GM23338 (cell line): ENCODE measurements around the gene AGO1. TPM values are rescaled to one million over a fixed set of nuclear protein-coding genes. Genes with fewer than 3 reads are reported as not detected.

Source experiments
- ATAC-seq: fragments of 200-7000 bp; cut with Tn5 transposase; 3 replicates; pipeline ENCODE4 v1.9.1; 2020
- DNase-seq: peaks from one replicate; pipeline ENCODE4 v3.0.0-alpha.2; 2015; ENCODE audit warnings: low spot score
- H2AFZ ChIP-seq: fragments of 200-600 bp; sonication (generic); 2 replicates; pipeline ENCODE4 v1.8.0; 2016; ENCODE audit warnings: antibody characterized with exemption, mild to moderate bottlenecking, moderate library complexity
- H3F3A ChIP-seq: fragments of 200-600 bp; sonication (generic); replicated peaks from 2 replicates; pipeline ENCODE4 v1.8.0; 2017; ENCODE audit warnings: antibody characterized with exemption, mixed run types, low read depth
- H3K27ac ChIP-seq: fragments of 200-600 bp; sonication (generic); 2 replicates; pipeline ENCODE4 v1.6.1; 2016; ENCODE audit warnings: low read depth
- H3K27me3 ChIP-seq: fragments of 200-600 bp; sonication (generic); 2 replicates; pipeline ENCODE4 v1.8.0; 2016; ENCODE audit warnings: mild to moderate bottlenecking, mixed run types, moderate library complexity; ENCODE audit not compliant: insufficient read depth
- H3K36me3 ChIP-seq: fragments of 200-600 bp; sonication (generic); 2 replicates; pipeline ENCODE4 v1.8.0; 2016; ENCODE audit warnings: mild to moderate bottlenecking; ENCODE audit not compliant: insufficient read depth
- H3K4me1 ChIP-seq: fragments of 200-600 bp; sonication (generic); 2 replicates; pipeline ENCODE4 v1.8.0; 2016; ENCODE audit warnings: mild to moderate bottlenecking, moderate library complexity; ENCODE audit not compliant: insufficient read depth
- H3K4me2 ChIP-seq: fragments of 200-600 bp; sonication (generic); 2 replicates; pipeline ENCODE4 v1.7.1; 2017; ENCODE audit warnings: mixed run types
- H3K4me3 ChIP-seq: fragments of 200-600 bp; sonication (generic); 2 replicates; pipeline ENCODE4 v1.6.1; 2016; ENCODE audit warnings: mixed run types
- H3K79me2 ChIP-seq: fragments of 200-600 bp; sonication (generic); replicated peaks from 2 replicates; pipeline ENCODE4 v1.8.0; 2017; ENCODE audit warnings: mild to moderate bottlenecking; ENCODE audit not compliant: insufficient read depth
- H3K9me2 ChIP-seq: fragments of 200-600 bp; sonication (generic); 2 replicates; pipeline ENCODE4 v1.8.0; 2017; ENCODE audit not compliant: insufficient read depth
- H4K20me1 ChIP-seq: fragments of 200-600 bp; sonication (generic); replicated peaks from 2 replicates; pipeline ENCODE4 v1.8.0; 2017; ENCODE audit warnings: mild to moderate bottlenecking; ENCODE audit not compliant: insufficient read depth
- H3K27ac Mint-ChIP-seq: 2 replicates; pipeline ENCODE4 v1.8.0; 2020; ENCODE audit warnings: inconsistent platforms, mild to moderate bottlenecking, moderate library complexity, mixed read lengths
- H3K27me3 Mint-ChIP-seq: 3 replicates; pipeline ENCODE4 v1.8.0; 2022; ENCODE audit warnings: low read depth, mild to moderate bottlenecking, moderate library complexity, mixed read lengths, inconsistent platforms; ENCODE audit not compliant: insufficient read depth, poor library complexity
- H3K36me3 Mint-ChIP-seq: 3 replicates; pipeline ENCODE4 v1.8.0; 2021; ENCODE audit warnings: low read depth, mild to moderate bottlenecking, inconsistent platforms, moderate library complexity, mixed read lengths
- H3K4me1 Mint-ChIP-seq: 3 replicates; pipeline ENCODE4 v1.8.0; 2020; ENCODE audit warnings: mild to moderate bottlenecking, inconsistent platforms, mixed read lengths
- H3K4me3 Mint-ChIP-seq: 3 replicates; pipeline ENCODE4 v1.8.0; 2021; ENCODE audit warnings: moderate library complexity, mild to moderate bottlenecking, inconsistent platforms, mixed read lengths
- H3K9me3 Mint-ChIP-seq: 3 replicates; pipeline ENCODE4 v1.8.0; 2020; ENCODE audit warnings: moderate library complexity, mild to moderate bottlenecking, inconsistent platforms, mixed read lengths
- CTCF ChIP-seq, 2 experiments: fragments of 200-600 bp in 1 of 2; sonication (generic) in 1 of 2; conservative IDR thresholded peaks; 2 replicates each; pipeline versions ENCODE4 v1.5.1 to v1.6.1; 2016 to 2017; ENCODE audit warnings: antibody characterized with exemption in 2 of 2, low read depth in 2 of 2, mild to moderate bottlenecking in 2 of 2, moderate library complexity in 1 of 2
- EZH2 ChIP-seq: fragments of 200-600 bp; sonication (generic); IDR thresholded peaks from one replicate; pipeline ENCODE4 v1.8.0; 2017; ENCODE audit warnings: antibody characterized with exemption, mild to moderate bottlenecking, low read depth; ENCODE audit not compliant: unreplicated experiment
- EZH2phosphoT487 ChIP-seq: fragments of 200-600 bp; sonication (generic); IDR thresholded peaks from one replicate; pipeline ENCODE4 v1.8.1; 2018; ENCODE audit warnings: antibody characterized with exemption; ENCODE audit not compliant: unreplicated experiment
- NANOG ChIP-seq: IDR thresholded peaks from 2 replicates; pipeline ENCODE4 v1.6.1; 2016; ENCODE audit warnings: antibody characterized with exemption, borderline replicate concordance
- POLR2AphosphoS5 ChIP-seq: IDR thresholded peaks from 2 replicates; pipeline ENCODE4 v1.6.1; 2016; ENCODE audit warnings: antibody characterized with exemption, low read depth
- ZNF331 ChIP-seq: fragments of 250-450 bp; sonication (Bioruptor Pico); IDR thresholded peaks from 2 replicates; pipeline ENCODE4 v1.5.0; 2020; ENCODE audit warnings: low read depth, mild to moderate bottlenecking, moderate library complexity
- ZNF462 ChIP-seq: fragments of 250-450 bp; sonication (Bioruptor Pico); IDR thresholded peaks from 2 replicates; pipeline ENCODE4 v1.5.0; 2020; ENCODE audit warnings: mild to moderate bottlenecking, moderate library complexity
- polyA plus RNA-seq: library from polyadenylated mRNA; unstranded; fragments of >200 nt; fragmentation: Nextera tagmentation; extraction: Ambion mirVana; gene quantifications from 2 replicates; pipeline ENCODE4 v1.2.1, GENCODE V29; 2016
- total RNA-seq: library from RNA; depleted of rRNA; stranded (reverse); fragments of >200 nt; shearing (Covaris generic); gene quantifications from 2 replicates; pipeline ENCODE4 v1.2.3, GENCODE V29; 2014

AGO1 gene
- total and polyA plus RNA-seq, 2 experiments from 2014 or later: 10.6 to 65.1 TPM

- Mint-ChIP-seq H3K9me3 (no peaks in the 10 kb centered on the region), H3K27me3 (peaks cover 4% of the 10 kb centered on the region), H3K4me1 (peaks cover 36% of the 10 kb centered on the region), H3K36me3 (0 out of 3 replicates have a peak, but pooled peaks cover 3% of the 10 kb centered on the region), H3K4me3 (peak overlapping the region; percentile 84), H3K27ac (peak overlapping the region; percentile 97)
- Histone ChIP-seq H3K4me2 (peak overlapping the region; percentile 96), H3K4me1 (peaks cover 26% of the 10 kb centered on the region), H3K79me2 (peaks cover 35% of the 10 kb centered on the region), H3F3A (peaks cover 11% of the 10 kb centered on the region; the same call in 1 of the 2 replicates), H3K9me2 (no peaks in the 10 kb centered on the region), H2AFZ (peak overlapping the region; percentile 53; the same call in 1 of the 2 replicates), H3K27me3 (no peaks in the 10 kb centered on the region), H3K4me3 (peak overlapping the region; percentile 89), H3K27ac (peak overlapping the region; percentile 98), H4K20me1 (no peaks in the 10 kb centered on the region; the same call in none of the 2 replicates), H3K36me3 (peaks cover 4% of the 10 kb centered on the region; the same call in 1 of the 2 replicates)
- ATAC-seq (peak; percentile 49), DNase-seq (peak; percentile 84)
- no peak for TF ChIP-seq CTCF (conservative IDR thresholded peaks at IDR 0.05; ENCODE audit: low read depth in 2 of 2)
Observed at GRCh38 chr1:35929730-35930592, 47.0 kb downstream of the AGO1 start.

- 0 out of 3 replicates have a peak, but pooled peaks cover 2% of the 10 kb centered on the region for H3K36me3 Mint-ChIP-seq
- peaks cover 44% of the 10 kb centered on the region for H3K79me2 ChIP-seq
- no peaks in the 10 kb centered on the region for H3K9me3 Mint-ChIP-seq
- no peaks in the 10 kb centered on the region for H3K27me3 ChIP-seq
- no peaks in the 10 kb centered on the region; the same call in none of the 2 replicates for H4K20me1 ChIP-seq
- H3F3A ChIP-seq: peaks cover 11% of the 10 kb centered on the region; the same call in 1 of the 2 replicates
- H3K4me1 ChIP-seq: peaks cover 31% of the 10 kb centered on the region
- H3K27ac Mint-ChIP-seq: peak within 1 kb of the TSS; percentile 98
- H3K9me2 ChIP-seq: no peaks in the 10 kb centered on the region
- H3K27ac ChIP-seq: peak within 1 kb of the TSS; percentile 98
- no peaks in the 10 kb centered on the region for H3K36me3 ChIP-seq
- peak within 1 kb of the TSS; percentile 89 for H3K4me3 ChIP-seq
- H2AFZ ChIP-seq: peak within 1 kb of the TSS; percentile 85
- peak within 1 kb of the TSS; percentile 98 for H3K4me3 Mint-ChIP-seq
- DNase-seq: peak; percentile 93
- ATAC-seq: peak; percentile 84
- peak within 1 kb of the TSS; percentile 96 for H3K4me2 ChIP-seq
- peaks cover 4% of the 10 kb centered on the region for H3K27me3 Mint-ChIP-seq
- peaks cover 38% of the 10 kb centered on the region for H3K4me1 Mint-ChIP-seq
- TF ChIP-seq EZH2 (no peak), CTCF (conservative IDR thresholded peaks at IDR 0.05; ENCODE audit: low read depth in 2 of 2) (no peak), EZH2phosphoT487 (no peak), ZNF462 (CRISPR knock-in tag) (no peak), POLR2AphosphoS5 (peak; percentile 79), ZNF331 (CRISPR knock-in tag) (no peak), NANOG (no peak)
Observed at GRCh38 chr1:35930593-35931445, 47.8 kb downstream of the AGO1 start, which contains the start of gene AGO3. Gene AGO3, plus strand, starts transcription at chr1:35931105. Its CDS starts 322 bp downstream, at chr1:35931427.
